ENCODE measurements around the gene PRKRA. TPM values are rescaled to one million over a fixed set of nuclear protein-coding genes. Genes with fewer than 3 reads are reported as not detected.

Gene PRKRA
- total and polyA plus RNA-seq, 2 of the 13 experiments (the other 11 are each of a cell fraction or from before 2014, with no cell fraction given), result 53.1 to 74.7 TPM

DNA sequence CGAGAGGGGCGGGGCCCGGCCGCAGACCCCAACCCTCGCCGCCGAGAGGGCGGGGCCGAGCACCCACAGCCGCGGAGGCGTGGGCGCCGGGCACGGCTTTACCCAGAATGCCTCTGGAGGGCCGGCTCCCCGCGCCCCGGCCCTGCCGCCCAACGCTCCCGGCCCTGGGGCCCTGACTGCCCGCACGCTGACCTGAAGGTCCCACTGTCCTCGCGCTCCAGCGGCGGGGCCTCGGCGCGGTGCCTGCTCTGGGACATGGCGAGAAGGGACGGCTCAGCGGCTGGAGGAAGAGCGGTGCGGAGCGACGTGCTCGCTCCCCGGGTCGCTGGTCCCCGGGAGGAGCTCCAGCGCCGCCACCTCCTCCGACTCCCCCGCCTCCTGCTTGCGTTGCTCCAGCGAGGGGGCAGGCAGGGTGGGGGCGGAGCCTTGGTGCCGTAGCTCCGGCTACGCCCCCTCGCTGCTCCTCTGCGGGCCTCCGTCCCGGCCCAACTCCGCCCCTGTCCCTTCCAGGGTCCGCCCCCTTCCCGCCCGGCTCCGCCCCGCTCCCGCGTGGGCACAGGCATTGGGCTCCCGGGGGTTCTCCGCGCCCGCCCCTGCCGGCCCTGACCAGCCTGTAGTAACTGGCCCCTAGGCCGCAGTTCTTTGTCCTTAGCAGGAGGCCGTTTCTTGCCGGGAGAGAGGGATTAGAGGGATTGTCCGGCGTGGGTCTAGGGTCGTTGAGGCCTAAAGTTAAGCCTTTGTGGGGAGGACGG lies at the start of gene PRKRA, which contains the start of gene PJVK (continued):
- TF ChIP-seq, protein P1, sequence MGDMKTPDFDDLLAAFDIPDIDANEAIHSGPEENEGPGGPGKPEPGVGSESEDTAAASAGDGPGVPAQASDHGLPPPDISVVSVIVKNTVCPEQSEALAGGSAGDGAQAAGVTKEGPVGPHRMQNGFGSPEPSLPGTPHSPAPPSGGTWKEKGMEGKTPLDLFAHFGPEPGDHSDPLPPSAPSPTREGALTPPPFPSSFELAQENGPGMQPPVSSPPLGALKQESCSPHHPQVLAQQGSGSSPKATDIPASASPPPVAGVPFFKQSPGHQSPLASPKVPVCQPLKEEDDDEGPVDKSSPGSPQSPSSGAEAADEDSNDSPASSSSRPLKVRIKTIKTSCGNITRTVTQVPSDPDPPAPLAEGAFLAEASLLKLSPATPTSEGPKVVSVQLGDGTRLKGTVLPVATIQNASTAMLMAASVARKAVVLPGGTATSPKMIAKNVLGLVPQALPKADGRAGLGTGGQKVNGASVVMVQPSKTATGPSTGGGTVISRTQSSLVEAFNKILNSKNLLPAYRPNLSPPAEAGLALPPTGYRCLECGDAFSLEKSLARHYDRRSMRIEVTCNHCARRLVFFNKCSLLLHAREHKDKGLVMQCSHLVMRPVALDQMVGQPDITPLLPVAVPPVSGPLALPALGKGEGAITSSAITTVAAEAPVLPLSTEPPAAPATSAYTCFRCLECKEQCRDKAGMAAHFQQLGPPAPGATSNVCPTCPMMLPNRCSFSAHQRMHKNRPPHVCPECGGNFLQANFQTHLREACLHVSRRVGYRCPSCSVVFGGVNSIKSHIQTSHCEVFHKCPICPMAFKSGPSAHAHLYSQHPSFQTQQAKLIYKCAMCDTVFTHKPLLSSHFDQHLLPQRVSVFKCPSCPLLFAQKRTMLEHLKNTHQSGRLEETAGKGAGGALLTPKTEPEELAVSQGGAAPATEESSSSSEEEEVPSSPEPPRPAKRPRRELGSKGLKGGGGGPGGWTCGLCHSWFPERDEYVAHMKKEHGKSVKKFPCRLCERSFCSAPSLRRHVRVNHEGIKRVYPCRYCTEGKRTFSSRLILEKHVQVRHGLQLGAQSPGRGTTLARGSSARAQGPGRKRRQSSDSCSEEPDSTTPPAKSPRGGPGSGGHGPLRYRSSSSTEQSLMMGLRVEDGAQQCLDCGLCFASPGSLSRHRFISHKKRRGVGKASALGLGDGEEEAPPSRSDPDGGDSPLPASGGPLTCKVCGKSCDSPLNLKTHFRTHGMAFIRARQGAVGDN (CRISPR knock-in tag; IDR thresholded peaks at IDR 0.05), result peak; percentile 90
- TF ChIP-seq KLF13 (CRISPR knock-in tag; IDR thresholded peaks at IDR 0.05), result peak; percentile 86; the same call in 1 of the 2 replicates
- peak; percentile 94 for TF ChIP-seq ZNF556 (CRISPR knock-in tag; IDR thresholded peaks at IDR 0.05; ENCODE audit: borderline replicate concordance)
- no peak for TF ChIP-seq TBP (CRISPR knock-in tag; IDR thresholded peaks at IDR 0.05)
- peak; percentile 89 for TF ChIP-seq ZBTB7B (CRISPR knock-in tag; IDR thresholded peaks at IDR 0.05)
- TF ChIP-seq, protein P2, sequence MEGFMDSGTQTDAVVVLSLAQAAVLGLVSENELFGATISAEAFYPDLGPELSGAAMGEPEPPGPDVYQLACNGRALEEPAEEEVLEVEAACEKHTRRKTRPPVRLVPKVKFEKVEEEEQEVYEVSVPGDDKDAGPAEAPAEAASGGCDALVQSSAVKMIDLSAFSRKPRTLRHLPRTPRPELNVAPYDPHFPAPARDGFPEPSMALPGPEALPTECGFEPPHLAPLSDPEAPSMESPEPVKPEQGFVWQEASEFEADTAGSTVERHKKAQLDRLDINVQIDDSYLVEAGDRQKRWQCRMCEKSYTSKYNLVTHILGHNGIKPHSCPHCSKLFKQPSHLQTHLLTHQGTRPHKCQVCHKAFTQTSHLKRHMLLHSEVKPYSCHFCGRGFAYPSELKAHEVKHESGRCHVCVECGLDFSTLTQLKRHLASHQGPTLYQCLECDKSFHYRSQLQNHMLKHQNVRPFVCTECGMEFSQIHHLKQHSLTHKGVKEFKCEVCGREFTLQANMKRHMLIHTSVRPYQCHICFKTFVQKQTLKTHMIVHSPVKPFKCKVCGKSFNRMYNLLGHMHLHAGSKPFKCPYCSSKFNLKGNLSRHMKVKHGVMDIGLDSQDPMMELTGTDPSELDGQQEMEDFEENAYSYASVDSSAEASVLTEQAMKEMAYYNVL (CRISPR knock-in tag; IDR thresholded peaks at IDR 0.05; ENCODE audit: borderline replicate concordance), result peak; percentile 69; the same call in 1 of the 2 replicates
- TF ChIP-seq HNF4A (CRISPR knock-in tag; IDR thresholded peaks at IDR 0.05), result peak; percentile 41; the same call in 1 of the 2 replicates
- TF ChIP-seq HOXD1 (CRISPR knock-in tag; IDR thresholded peaks at IDR 0.05), result no peak; the same call in none of the 2 replicates
- no peak for TF ChIP-seq FOSL1 (CRISPR knock-in tag; IDR thresholded peaks at IDR 0.05; ENCODE audit: borderline replicate concordance)
- TF ChIP-seq ZNF589 (CRISPR knock-in tag; conservative IDR thresholded peaks at IDR 0.05), result peak; percentile 89; the same call in 1 of the 2 replicates
- no peak for TF ChIP-seq ZNF660 (CRISPR knock-in tag; IDR thresholded peaks at IDR 0.05; ENCODE audit: borderline replicate concordance, low read depth)
- TF ChIP-seq, protein P3, sequence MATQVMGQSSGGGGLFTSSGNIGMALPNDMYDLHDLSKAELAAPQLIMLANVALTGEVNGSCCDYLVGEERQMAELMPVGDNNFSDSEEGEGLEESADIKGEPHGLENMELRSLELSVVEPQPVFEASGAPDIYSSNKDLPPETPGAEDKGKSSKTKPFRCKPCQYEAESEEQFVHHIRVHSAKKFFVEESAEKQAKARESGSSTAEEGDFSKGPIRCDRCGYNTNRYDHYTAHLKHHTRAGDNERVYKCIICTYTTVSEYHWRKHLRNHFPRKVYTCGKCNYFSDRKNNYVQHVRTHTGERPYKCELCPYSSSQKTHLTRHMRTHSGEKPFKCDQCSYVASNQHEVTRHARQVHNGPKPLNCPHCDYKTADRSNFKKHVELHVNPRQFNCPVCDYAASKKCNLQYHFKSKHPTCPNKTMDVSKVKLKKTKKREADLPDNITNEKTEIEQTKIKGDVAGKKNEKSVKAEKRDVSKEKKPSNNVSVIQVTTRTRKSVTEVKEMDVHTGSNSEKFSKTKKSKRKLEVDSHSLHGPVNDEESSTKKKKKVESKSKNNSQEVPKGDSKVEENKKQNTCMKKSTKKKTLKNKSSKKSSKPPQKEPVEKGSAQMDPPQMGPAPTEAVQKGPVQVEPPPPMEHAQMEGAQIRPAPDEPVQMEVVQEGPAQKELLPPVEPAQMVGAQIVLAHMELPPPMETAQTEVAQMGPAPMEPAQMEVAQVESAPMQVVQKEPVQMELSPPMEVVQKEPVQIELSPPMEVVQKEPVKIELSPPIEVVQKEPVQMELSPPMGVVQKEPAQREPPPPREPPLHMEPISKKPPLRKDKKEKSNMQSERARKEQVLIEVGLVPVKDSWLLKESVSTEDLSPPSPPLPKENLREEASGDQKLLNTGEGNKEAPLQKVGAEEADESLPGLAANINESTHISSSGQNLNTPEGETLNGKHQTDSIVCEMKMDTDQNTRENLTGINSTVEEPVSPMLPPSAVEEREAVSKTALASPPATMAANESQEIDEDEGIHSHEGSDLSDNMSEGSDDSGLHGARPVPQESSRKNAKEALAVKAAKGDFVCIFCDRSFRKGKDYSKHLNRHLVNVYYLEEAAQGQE (IDR thresholded peaks at IDR 0.05; ENCODE audit: borderline replicate concordance in 1 of 2, low read depth in 1 of 2, low read length in 2 of 2), result peak in 1 of 2 experiments; percentile 18; a peak in 1 of 4 replicates
- TF ChIP-seq ZBTB42 (CRISPR knock-in tag; IDR thresholded peaks at IDR 0.05), result peak; percentile 86; the same call in 1 of the 2 replicates
- TF ChIP-seq PCBP2 (optimal IDR thresholded peaks at IDR 0.05; ENCODE audit: low read depth, low read length, poor library complexity, severe bottlenecking), result no peak
- no peak for TF ChIP-seq ZNF672 (CRISPR knock-in tag; IDR thresholded peaks at IDR 0.05)
- TF ChIP-seq, protein P4, sequence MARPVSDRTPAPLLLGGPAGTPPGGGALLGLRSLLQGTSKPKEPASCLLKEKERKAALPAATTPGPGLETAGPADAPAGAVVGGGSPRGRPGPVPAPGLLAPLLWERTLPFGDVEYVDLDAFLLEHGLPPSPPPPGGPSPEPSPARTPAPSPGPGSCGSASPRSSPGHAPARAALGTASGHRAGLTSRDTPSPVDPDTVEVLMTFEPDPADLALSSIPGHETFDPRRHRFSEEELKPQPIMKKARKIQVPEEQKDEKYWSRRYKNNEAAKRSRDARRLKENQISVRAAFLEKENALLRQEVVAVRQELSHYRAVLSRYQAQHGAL (CRISPR knock-in tag; IDR thresholded peaks at IDR 0.05; ENCODE audit: not compliant biosample characterization), result no peak
- 0 out of 2 replicates have a peak, but pooled peaks have one; percentile 61 for TF ChIP-seq KDM4B (CRISPR knock-in tag; IDR thresholded peaks at IDR 0.05)
- peak; percentile 82; the same call in 2 of the 3 replicates for TF ChIP-seq MXI1 (IDR thresholded peaks at IDR 0.05; ENCODE audit: borderline replicate concordance, low read depth, low read length)
